Endothelial cell of umbilical vein (primary cell): ENCODE results near the gene SP3. TPM values are rescaled to one million over a fixed set of nuclear protein-coding genes. Genes with fewer than 3 reads are reported as not detected.
A peak's percentile ranks its signal among the peaks of the same experiment; 100 is the strongest.

Source experiments
- BruUV-seq: library from RNA; stranded (reverse); fragments of 400-500 nt; replicated peaks from 2 replicates; lab custom pipeline; 2021; lab: Mats Ljungman, UMichigan
- CTCF ChIA-PET: fragments of 300-600, 350-600 bp; sonication (Branson Sonifier 250); formaldehyde crosslinking; loops from one replicate; lab custom pipeline; 2021; ENCODE audit warnings: antibody characterized with exemption, inconsistent platforms; lab: Charles Lee
- POLR2A ChIA-PET: fragments of 300-600, 350-600 bp; sonication (Branson Sonifier 250); formaldehyde crosslinking; loops from one replicate; lab custom pipeline; 2021; ENCODE audit warnings: antibody characterized with exemption, inconsistent platforms; lab: Charles Lee
- DNase-seq: peaks from one replicate; pipeline ENCODE4 v3.0.0-alpha.2; 2011; ENCODE audit warnings: low read depth, low spot score
- FAIRE-seq: peaks from 2 replicates; lab custom pipeline; 2011; peaks lifted over from hg19 to GRCh38; lab: Jason Lieb, UNC
- H2AFZ ChIP-seq: 2 replicates; pipeline ENCODE4 v1.6.0; 2012; ENCODE audit warnings: low read depth, low read length, control low read depth, inconsistent platforms
- H3K27ac ChIP-seq: 2 replicates; pipeline ENCODE4 v1.5.1; 2011; ENCODE audit warnings: low read depth, mild to moderate bottlenecking, control low read depth, low read length, moderate library complexity; ENCODE audit not compliant: insufficient read depth
- H3K27me3 ChIP-seq, 2 experiments: 2 replicates each; pipeline versions ENCODE4 v1.6.0 to v1.6.1; 2011; ENCODE audit warnings: low read length in 2 of 2, mixed read lengths in 1 of 2; ENCODE audit not compliant: control insufficient read depth in 2 of 2, insufficient read depth in 2 of 2
- H3K36me3 ChIP-seq, 2 experiments: 2 replicates in 1 of 2; 3 replicates in 1 of 2; pipeline ENCODE4 v1.5.1; 2011; ENCODE audit warnings: low read length in 2 of 2, mild to moderate bottlenecking in 1 of 2, moderate library complexity in 1 of 2; ENCODE audit not compliant: control insufficient read depth in 2 of 2, insufficient read depth in 2 of 2; ENCODE audit errors: extremely low read depth in 1 of 2
- H3K4me1 ChIP-seq: 3 replicates; pipeline ENCODE4 v1.5.1; 2011; ENCODE audit warnings: mild to moderate bottlenecking, low read length; ENCODE audit not compliant: control insufficient read depth, insufficient read depth; ENCODE audit errors: extremely low read depth
- H3K4me2 ChIP-seq: 2 replicates; pipeline ENCODE4 v1.6.1; 2011; ENCODE audit warnings: low read length, control low read depth, mixed read lengths; ENCODE audit not compliant: insufficient read depth
- H3K4me3 ChIP-seq, 3 experiments: fragments of 200-600 bp in 1 of 3; sonication (generic), shearing (Covaris generic) in 1 of 3; replicated peaks in 1 of 3; 2 replicates each; pipeline ENCODE4 v1.5.1; 2011 to 2016; ENCODE audit warnings: control low read depth in 3 of 3, low read length in 3 of 3, mild to moderate bottlenecking in 2 of 3, inconsistent platforms in 1 of 3, low read depth in 1 of 3, moderate library complexity in 1 of 3; ENCODE audit not compliant: insufficient read depth in 1 of 3
- H3K79me2 ChIP-seq: 2 replicates; pipeline ENCODE4 v1.6.0; 2012; ENCODE audit warnings: low read length, inconsistent platforms; ENCODE audit not compliant: control insufficient read depth, insufficient read depth
- H3K9ac ChIP-seq: replicated peaks from 2 replicates; pipeline ENCODE3; 2011; ENCODE audit warnings: low read length, control low read depth; ENCODE audit not compliant: insufficient read depth; ENCODE audit errors: extremely low read depth
- H3K9me1 ChIP-seq: replicated peaks from 3 replicates; pipeline ENCODE4 v1.6.0; 2011; ENCODE audit warnings: mild to moderate bottlenecking, low read length; ENCODE audit not compliant: control insufficient read depth, insufficient read depth; ENCODE audit errors: extremely low read depth
- H3K9me3 ChIP-seq: replicated peaks from 2 replicates; pipeline ENCODE4 v1.5.1; 2012; ENCODE audit warnings: low read length, inconsistent platforms; ENCODE audit not compliant: control insufficient read depth, insufficient read depth
- H4K20me1 ChIP-seq: replicated peaks from 2 replicates; pipeline ENCODE3; 2011; ENCODE audit warnings: mild to moderate bottlenecking, low read length; ENCODE audit not compliant: control insufficient read depth, insufficient read depth; ENCODE audit errors: extremely low read depth
- EZH2 ChIP-seq: IDR thresholded peaks from 2 replicates; pipeline ENCODE4 v1.6.1; 2012; ENCODE audit warnings: borderline replicate concordance, low read depth, mild to moderate bottlenecking, moderate library complexity, low read length, inconsistent platforms; ENCODE audit not compliant: severe bottlenecking
- FOS ChIP-seq: IDR thresholded peaks from 2 replicates; pipeline ENCODE4 v1.6.1; 2011; ENCODE audit warnings: mild to moderate bottlenecking, low read length, moderate library complexity, borderline replicate concordance; ENCODE audit not compliant: insufficient read depth
- GATA2 ChIP-seq: IDR thresholded peaks from 2 replicates; pipeline ENCODE4 v1.7.0; 2011; ENCODE audit warnings: low read depth, mild to moderate bottlenecking, moderate library complexity, mixed read lengths, low read length; ENCODE audit not compliant: insufficient read length, insufficient read depth
- JUN ChIP-seq: IDR thresholded peaks from 2 replicates; pipeline ENCODE4 v1.6.1; 2011; ENCODE audit warnings: borderline replicate concordance, low read depth; ENCODE audit not compliant: insufficient read length, insufficient read depth
- MAX ChIP-seq: IDR thresholded peaks from 2 replicates; pipeline ENCODE4 v1.6.1; 2011; ENCODE audit not compliant: insufficient read depth, insufficient read length
- MYC ChIP-seq: IDR thresholded peaks from one replicate; pipeline ENCODE4 v1.6.1; 2011; ENCODE audit warnings: mild to moderate bottlenecking, low read depth, low read length
- POLR2A ChIP-seq: IDR thresholded peaks from 2 replicates; pipeline ENCODE4 v1.6.1; 2012; ENCODE audit warnings: low read depth, mild to moderate bottlenecking, control low read depth, low read length
- POLR2AphosphoS5 ChIP-seq: IDR thresholded peaks from 2 replicates; pipeline ENCODE4 v1.6.1; 2012; ENCODE audit warnings: low read depth, mild to moderate bottlenecking, control low read depth, low read length, moderate library complexity; ENCODE audit not compliant: insufficient read depth
- dilution Hi-C: fragments of 300-500 bp; cut with MboI; formaldehyde crosslinking; loops from one replicate; pipeline ENCODE4 v1.15.0; 2019; ENCODE audit warnings: low sequenced_read_pairs; ENCODE audit not compliant: extremely low pct_ligation_motif_present
- intact Hi-C: fragments of 100-400 bp; cut with micrococcal nuclease; formaldehyde crosslinking; loops from one replicate; pipeline ENCODE4 v1.10.0; 2022
- polyA plus RNA-seq, 4 experiments: library from polyadenylated mRNA; depleted of rRNA in 3 of 4; stranded (reverse) in 3 of 4; unstranded in 1 of 4; fragments of >200 nt; gene quantifications; 2 replicates each; pipeline versions ENCODE4 v1.2.1 to v1.2.3, GENCODE V29; 2011 to 2012; ENCODE audit warnings: missing spikeins in 1 of 4
- total RNA-seq: library from RNA; stranded (reverse); gene quantifications from 2 replicates; pipeline ENCODE4 v1.2.3, GENCODE V29; 2021
- TF ChIP-seq, protein P1 (sequence below), 2 donors: IDR thresholded peaks; 1 replicate in 1 of 2; 2 replicates in 1 of 2; pipeline ENCODE4 v1.5.1; 2011; ENCODE audit warnings: low read length in 2 of 2, mild to moderate bottlenecking in 2 of 2, moderate library complexity in 2 of 2, control low read depth in 1 of 2, inconsistent platforms in 1 of 2, low read depth in 1 of 2; ENCODE audit not compliant: insufficient read depth in 1 of 2; ENCODE audit errors: extremely low read depth in 1 of 2

The SP3 gene
- total and polyA plus RNA-seq, 2 donors (not counting 3 experiments of a cell fraction or from before 2014, with no cell fraction given) = 23.9 to 59.0 TPM

- Histone ChIP-seq H3K9ac (no peak overlapping the region), H3K9me1 (no peaks in the 10 kb centered on the region), H3K27me3 (peaks cover 20 to 39% of the 10 kb centered on the region in 2 experiments), H2AFZ (no peak overlapping the region), H3K27ac (no peak overlapping the region), H3K79me2 (no peaks in the 10 kb centered on the region), H4K20me1 (no peaks in the 10 kb centered on the region), H3K4me2 (no peak overlapping the region), H3K9me3 (no peaks in the 10 kb centered on the region), H3K4me1 (no peaks in the 10 kb centered on the region), H3K36me3 (no peaks in the 10 kb centered on the region), H3K4me3 (no peak overlapping the region)
- dilution Hi-C loops (no loop called here), intact Hi-C loops (no loop called here)
- peak; percentile 15 for DNase-seq
- ChIA-PET POLR2A (no interaction called here), CTCF (interaction anchor here (1.1 to 2.5 kb wide), 3 partner anchors 8 to 32 kb away, joined by 3 to 12 read pairs (median 3); partner anchors contain the start of gene SP3)
- no peak for FAIRE-seq
- TF ChIP-seq JUN (no peak), FOS (no peak), POLR2AphosphoS5 (no peak), MAX (no peak), GATA2 (no peak), MYC (no peak), EZH2 (no peak), POLR2A (no peak)
- TF ChIP-seq, protein P1, sequence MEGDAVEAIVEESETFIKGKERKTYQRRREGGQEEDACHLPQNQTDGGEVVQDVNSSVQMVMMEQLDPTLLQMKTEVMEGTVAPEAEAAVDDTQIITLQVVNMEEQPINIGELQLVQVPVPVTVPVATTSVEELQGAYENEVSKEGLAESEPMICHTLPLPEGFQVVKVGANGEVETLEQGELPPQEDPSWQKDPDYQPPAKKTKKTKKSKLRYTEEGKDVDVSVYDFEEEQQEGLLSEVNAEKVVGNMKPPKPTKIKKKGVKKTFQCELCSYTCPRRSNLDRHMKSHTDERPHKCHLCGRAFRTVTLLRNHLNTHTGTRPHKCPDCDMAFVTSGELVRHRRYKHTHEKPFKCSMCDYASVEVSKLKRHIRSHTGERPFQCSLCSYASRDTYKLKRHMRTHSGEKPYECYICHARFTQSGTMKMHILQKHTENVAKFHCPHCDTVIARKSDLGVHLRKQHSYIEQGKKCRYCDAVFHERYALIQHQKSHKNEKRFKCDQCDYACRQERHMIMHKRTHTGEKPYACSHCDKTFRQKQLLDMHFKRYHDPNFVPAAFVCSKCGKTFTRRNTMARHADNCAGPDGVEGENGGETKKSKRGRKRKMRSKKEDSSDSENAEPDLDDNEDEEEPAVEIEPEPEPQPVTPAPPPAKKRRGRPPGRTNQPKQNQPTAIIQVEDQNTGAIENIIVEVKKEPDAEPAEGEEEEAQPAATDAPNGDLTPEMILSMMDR (IDR thresholded peaks at IDR 0.05; ENCODE audit: extremely low read depth in 1 of 2, insufficient read depth in 1 of 2, low read depth in 1 of 2, low read length in 2 of 2) = no peak
- BruUV-seq = no TSS peak
Observed at GRCh38 chr2:173997753-173998152, 32.6 kb upstream of the SP3 start.
